SW480 (cell line): ENCODE data around the gene SPOPL.

Experiments
- DNase-seq: peaks from one replicate; pipeline ENCODE4 v3.0.0-alpha.2; 2016; ENCODE audit warnings: low spot score

Gene SPOPL

GRCh38 chr2:138601458-138602165 is 100.0 kb downstream of the SPOPL start:
- no peak for DNase-seq

DNA sequence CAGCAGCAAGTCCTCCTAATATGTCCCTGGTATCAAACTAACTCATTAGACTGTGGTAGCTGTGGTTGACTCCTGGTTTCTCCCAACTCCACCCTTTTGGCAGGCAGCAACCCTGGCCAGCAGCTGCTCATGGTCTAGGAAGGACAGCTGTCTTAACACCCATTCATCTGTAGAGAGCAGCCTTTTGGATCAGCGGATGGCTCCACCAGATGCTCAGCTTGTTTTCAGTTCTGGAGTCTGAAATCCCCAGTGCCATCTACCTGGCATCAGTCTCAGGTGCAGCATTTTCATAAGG is 100.5 kb downstream of the SPOPL start:
- no peak for DNase-seq

DNA sequence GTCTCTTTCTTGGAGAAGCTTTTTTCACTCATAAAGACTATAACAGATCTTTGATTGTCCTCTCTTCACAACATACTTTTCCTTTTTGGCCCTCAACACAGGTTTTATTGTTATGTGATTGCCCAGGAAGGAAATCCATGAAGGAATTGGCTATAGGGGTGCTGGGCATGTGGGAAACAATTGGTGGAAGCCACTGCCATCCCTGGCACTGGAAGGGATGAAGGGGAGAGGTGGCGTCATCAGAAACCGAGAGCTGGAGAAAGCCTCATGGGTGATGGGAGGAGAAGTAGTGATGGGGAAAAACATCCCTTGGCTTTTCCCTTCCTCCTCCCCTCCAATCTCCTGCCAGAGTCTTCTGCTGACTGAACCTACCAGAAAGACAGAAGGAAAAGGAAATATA is 106.2 kb downstream of the SPOPL start:
- DNase-seq = no peak

- DNase-seq = no peak
Measured at GRCh38 chr2:138609446-138609845, 107.9 kb downstream of the SPOPL start.

DNA sequence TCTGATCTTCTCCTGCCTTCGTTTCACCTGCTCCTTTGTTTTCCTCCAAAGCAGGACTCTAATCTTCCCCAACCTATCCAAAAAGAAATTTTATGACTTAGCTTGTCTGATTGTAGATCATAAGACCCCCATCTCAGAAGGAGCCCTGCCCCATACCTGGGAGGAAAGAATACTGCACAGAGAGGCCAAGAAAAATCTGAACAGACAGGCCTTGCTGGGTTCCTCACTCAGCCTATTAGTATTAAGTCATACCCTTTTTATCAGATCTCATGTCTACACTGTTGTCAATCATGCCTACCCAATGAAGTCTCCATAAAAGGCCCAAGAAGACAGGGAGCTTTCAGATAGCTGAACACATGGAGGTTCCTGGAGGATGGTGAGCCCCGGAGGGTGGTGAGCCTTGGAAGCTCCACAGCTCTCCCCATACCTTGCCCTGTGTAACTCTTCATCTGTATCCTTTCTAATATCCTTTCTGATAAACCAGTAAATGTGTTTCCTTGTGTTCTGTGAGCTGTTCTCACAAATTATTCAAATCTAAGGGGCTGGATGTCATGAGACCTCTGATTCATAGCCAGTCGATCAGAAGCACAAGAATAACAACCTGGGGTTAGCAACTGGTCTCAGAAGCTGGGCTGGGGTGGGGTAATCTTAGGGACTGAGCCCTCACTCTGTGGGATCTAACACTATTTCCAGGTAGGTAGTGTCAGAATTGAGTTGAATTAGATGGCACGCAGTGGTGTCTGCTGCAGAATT is 108.8 kb downstream of the SPOPL start:
- DNase-seq = no peak

DNA sequence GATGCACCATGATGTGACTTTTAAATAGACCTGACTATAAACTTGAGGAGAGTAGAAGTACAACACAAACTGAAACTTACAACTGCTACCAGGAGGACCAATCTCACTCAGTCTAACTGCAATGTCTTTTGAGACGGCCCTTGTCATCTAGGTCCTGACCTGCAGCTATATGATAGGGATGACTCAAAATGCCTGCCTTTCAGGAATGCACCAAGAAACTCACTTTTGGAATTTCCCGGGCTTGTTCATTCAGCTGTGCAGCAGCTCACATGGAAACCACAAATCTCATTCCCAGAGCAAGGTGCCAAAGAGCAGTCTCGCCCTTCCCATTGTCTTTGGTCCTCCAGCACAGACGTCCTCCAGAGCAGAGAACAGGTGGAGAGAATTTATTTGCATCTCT is 113.7 kb downstream of the SPOPL start:
- peak; percentile 5 for DNase-seq

GRCh38 chr2:138617026-138617425 is 115.5 kb downstream of the SPOPL start:
- DNase-seq = no peak

- DNase-seq = no peak
Measured at GRCh38 chr2:138618971-138619370, 117.4 kb downstream of the SPOPL start.

GRCh38 chr2:138620431-138620830 is 118.9 kb downstream of the SPOPL start:
- DNase-seq = no peak

GRCh38 chr2:138621139-138621538 is 119.6 kb downstream of the SPOPL start:
- DNase-seq = no peak

GRCh38 chr2:138622613-138623012 is 121.0 kb downstream of the SPOPL start:
- DNase-seq = no peak
